Right lung (tissue), 10 donors: ENCODE measurements around the gene DCST1. TPM values are rescaled to one million over a fixed set of nuclear protein-coding genes. Genes with fewer than 3 reads are reported as not detected.
A peak's percentile ranks its signal among the peaks of the same experiment; 100 is the strongest.
"Not testable (repeated sequence)": the region's sequence is repeated elsewhere in the genome, so short reads cannot be mapped to it uniquely, and the experiment has no call there.

Experiments
- DNase-seq, 2 donors: peaks; one replicate each; pipeline ENCODE4 v3.0.0-alpha.2; 2013
- long read RNA-seq, 8 donors: transcript quantifications; one replicate each; lab custom pipeline, GENCODE V29; 2026
- polyA plus RNA-seq, 5 donors: library from polyadenylated mRNA; unstranded; fragments of 120-200 nt; gene quantifications; one replicate each; pipeline versions ENCODE4 v1.2.1 to v1.2.3, GENCODE V29; 2013; ENCODE audit warnings: inconsistent platforms in 1 of 5, low replicate concordance in 1 of 5; ENCODE audit not compliant: insufficient read length in 5 of 5, insufficient read depth in 1 of 5

The DCST1 gene, protein sequence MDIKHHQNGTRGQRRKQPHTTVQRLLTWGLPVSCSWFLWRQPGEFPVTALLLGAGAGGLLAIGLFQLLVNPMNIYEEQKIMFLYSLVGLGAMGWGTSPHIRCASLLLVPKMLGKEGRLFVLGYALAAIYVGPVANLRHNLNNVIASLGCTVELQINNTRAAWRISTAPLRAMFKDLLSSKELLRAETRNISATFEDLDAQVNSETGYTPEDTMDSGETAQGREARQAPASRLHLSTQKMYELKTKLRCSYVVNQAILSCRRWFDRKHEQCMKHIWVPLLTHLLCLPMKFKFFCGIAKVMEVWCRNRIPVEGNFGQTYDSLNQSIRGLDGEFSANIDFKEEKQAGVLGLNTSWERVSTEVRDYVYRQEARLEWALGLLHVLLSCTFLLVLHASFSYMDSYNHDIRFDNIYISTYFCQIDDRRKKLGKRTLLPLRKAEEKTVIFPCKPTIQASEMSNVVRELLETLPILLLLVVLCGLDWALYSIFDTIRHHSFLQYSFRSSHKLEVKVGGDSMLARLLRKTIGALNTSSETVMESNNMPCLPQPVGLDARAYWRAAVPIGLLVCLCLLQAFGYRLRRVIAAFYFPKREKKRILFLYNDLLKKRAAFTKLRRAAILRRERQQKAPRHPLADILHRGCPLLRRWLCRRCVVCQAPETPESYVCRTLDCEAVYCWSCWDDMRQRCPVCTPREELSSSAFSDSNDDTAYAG
- polyA plus RNA-seq, result under 1 TPM; 0.34 to 0.69 (median 0.53) TPM
- long read RNA-seq, donor 1, result 0 reads
- long read RNA-seq, donor 2, result 0 reads
- long read RNA-seq, donor 3, result 0 reads
- long read RNA-seq, donor 4, result 0 reads
- long read RNA-seq, donor 5, result 0 reads
- long read RNA-seq, donor 6, result 0 reads
- long read RNA-seq, donor 7, result 0 reads
- long read RNA-seq, donor 8, result 0 reads

GRCh38 chr1:155033524-155033923 lies at the start of gene DCST1, which contains the start of gene DCST2:
Gene DCST1 (plus strand): TSS chr1:155033824. CDS start chr1:155034037, 213 bp downstream.
Gene DCST2 (minus strand): TSS chr1:155033781. CDS start chr1:155033701, 80 bp downstream.
- no peak for DNase-seq

DNA sequence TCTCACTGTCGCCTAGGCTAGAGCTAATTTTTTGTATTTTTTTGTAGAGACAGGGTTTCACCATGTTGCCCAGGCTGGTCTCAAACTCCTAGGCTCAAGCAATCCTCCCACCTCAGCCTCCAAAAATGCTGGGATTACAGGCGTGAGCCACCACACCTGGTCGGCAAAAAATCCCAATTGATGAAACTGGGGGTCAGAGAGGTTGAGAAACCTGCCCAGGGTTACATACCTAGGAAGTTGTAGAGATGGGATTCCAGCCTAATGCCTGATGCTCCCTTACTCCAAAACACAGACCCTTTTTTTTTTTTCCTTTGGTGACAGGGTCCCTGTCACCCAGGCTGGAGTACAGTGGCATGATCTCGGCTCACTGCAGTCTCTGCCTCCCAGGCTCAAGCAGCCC lies 46.9 kb upstream of the DCST1 start:
- DNase-seq, result not testable (repeated sequence)

- DNase-seq, result no peak
Observed at GRCh38 chr1:154987326-154987725, 46.3 kb upstream of the DCST1 start.

DNA sequence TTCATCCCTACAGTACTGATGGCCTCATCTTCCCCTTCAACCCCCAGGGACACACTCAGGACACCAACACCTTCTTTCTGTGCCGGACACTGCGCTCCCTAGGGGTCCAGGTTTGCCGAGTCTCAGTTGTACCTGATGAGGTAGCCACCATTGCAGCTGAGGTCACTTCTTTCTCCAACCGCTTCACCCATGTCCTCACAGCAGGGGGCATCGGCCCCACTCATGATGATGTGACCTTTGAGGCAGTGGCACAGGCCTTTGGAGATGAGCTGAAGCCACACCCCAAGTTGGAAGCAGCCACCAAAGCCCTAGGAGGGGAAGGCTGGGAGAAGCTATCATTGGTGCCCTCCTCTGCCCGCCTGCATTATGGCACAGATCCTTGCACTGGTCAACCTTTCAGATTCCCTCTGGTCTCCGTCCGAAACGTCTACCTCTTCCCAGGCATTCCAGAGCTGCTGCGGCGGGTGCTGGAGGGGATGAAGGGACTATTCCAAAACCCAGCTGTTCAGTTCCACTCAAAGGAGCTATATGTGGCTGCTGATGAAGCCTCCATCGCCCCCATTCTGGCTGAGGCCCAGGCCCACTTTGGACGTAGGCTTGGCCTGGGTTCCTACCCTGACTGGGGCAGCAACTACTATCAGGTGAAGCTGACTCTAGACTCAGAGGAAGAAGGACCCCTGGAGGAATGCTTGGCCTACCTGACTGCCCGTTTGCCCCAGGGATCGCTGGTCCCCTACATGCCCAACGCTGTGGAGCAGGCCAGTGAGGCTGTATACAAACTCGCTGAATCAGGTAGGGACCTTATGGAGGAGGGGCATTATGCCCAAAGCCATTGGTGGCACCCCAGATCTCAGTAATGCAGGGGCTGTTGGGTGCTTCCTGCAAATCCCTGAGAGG lies 45.3 kb upstream of the DCST1 start:
- no peak for DNase-seq

GRCh38 chr1:154989195-154989860 lies 44.3 kb upstream of the DCST1 start:
- DNase-seq, result no peak

GRCh38 chr1:154990276-154990675 lies 43.3 kb upstream of the DCST1 start:
- DNase-seq, result no peak

- no peak for DNase-seq
Observed at GRCh38 chr1:154992721-154993571, 40.7 kb upstream of the DCST1 start.

DNA sequence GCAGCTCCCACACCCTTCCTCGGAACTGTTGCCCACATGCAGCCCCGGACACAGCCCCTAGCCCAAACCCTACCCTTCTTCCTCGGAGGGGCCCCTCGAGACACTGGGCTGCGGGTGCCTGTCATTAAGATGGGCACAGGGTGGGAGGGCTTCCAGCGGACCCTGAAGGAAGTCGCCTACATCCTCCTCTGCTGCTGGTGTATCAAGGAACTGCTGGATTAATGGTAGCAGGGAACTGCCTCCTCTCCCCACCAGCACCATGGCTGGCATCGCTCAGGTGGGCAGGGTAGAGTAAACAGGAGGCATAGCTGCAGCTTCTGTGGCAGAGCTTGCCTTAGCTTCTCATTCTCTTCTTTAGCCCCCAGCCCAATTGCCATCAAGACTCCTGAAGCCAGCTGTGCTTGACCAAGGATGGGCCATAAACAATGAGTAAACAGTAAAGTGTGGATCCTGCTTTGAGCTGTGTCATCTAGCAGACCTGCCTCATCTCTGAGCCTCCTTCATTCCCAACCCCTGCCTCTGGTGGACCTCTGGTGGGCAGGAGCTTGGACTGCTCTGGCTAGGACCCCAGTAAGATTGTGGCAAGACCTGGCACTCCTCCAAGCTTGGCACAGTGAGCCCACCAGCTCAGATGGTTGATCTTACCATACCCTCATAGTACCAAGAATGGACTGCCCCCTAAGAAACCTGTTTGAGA lies 39.9 kb upstream of the DCST1 start, which contains the start of gene LENEP:
Gene LENEP (plus strand): TSS at position 15 of the 697 bp plus-strand sequence. CDS start 22 bp downstream, at position 37.
- no peak for DNase-seq

DNA sequence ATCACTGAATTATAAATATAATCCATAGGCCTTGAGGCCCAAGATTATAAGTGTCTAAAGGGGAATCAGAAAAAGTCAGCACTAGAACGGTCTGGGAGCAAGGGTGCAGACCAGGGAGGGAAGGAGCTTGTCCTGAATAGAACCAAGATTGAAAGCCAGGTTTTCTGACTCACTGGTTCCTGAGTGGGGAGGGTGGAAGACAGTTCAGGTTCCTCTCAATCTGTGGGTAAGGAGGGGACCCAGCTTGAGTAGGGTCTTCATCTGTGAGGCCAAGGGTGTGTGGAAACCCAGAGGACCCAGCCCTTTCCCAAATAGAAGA lies 39.4 kb upstream of the DCST1 start:
- no peak for DNase-seq

DNA sequence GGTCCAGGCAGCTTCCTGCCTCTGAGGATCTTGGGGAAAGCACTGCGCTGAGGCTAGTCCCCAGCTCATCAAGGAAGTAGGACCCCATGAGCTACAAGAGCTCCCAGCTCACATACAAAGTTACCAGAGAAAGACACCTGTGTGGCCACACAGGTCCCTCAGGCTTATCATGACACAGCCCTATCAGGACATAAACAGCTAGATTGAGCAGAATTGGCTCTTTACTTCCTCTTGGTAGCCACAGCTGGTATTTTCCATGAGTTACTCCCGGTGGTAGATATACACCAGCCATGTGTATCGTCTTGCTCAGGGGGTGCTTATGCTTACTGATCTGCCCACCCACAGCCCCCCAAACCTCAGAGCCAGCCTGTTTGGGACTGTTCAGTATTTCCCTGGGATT lies 39.0 kb upstream of the DCST1 start:
- no peak for DNase-seq

- peak in 1 of 2 donors; percentile 47 for DNase-seq
Observed at GRCh38 chr1:154995301-154995983, 38.2 kb upstream of the DCST1 start.

GRCh38 chr1:154996966-154997701 lies 36.5 kb upstream of the DCST1 start:
- no peak for DNase-seq

GRCh38 chr1:154998201-154998780 lies 35.3 kb upstream of the DCST1 start:
- no peak for DNase-seq

- peak; percentile 65 to 73 for DNase-seq
Observed at GRCh38 chr1:154998818-154999570, 34.6 kb upstream of the DCST1 start.

DNA sequence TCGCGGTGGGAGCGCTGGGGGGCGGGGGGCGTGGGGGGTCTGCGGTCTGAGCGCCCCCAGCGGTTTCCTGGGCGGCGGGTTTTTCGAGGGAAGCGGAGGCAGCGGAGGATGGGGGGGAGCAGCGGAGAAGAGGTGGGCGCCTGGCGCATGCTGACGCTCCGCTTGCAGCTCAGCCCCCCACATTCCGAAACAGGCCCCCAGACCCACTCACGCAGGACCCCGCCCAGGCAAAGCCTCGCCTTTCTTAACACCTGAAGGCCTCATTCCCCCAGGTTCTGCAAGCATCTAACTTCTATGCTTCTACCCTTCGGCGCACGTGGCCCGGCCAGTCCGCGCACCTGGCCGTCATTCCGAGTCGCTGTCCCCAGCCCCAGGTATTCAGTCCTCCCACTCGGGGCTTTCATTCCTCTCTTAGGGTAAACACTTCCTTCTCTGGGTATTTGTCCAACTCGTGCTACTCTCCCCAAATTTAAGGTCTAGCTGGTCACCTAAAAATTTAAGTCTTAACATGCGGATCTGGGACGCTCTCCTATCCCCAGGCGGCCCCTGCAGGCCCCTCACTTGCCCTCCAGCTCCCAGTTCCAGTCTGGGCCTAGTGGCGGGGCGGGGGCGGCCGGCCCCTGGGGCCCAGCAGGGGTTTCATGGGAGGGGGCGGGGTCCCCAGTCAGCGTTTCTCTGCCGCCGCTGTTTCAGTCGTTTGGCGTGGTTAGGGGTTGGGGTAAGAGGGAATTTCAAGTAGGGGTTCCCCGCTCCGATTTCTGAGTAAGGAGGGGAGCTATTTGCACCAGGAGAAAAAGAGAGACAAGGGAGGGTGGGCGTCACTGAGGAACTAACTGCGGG lies 33.8 kb upstream of the DCST1 start:
- DNase-seq, result peak in 1 of 2 donors; percentile 36

GRCh38 chr1:155000411-155000725 lies 33.3 kb upstream of the DCST1 start:
- no peak for DNase-seq
